RKO (cell line): Measurements from ENCODE around the gene TAC3.
A peak's percentile ranks its signal among the peaks of the same experiment; 100 is the strongest.

Experiments
- DNase-seq: peaks from one replicate; pipeline ENCODE4 v3.0.0-alpha.2; 2016; ENCODE audit warnings: low spot score

Gene TAC3

DNA sequence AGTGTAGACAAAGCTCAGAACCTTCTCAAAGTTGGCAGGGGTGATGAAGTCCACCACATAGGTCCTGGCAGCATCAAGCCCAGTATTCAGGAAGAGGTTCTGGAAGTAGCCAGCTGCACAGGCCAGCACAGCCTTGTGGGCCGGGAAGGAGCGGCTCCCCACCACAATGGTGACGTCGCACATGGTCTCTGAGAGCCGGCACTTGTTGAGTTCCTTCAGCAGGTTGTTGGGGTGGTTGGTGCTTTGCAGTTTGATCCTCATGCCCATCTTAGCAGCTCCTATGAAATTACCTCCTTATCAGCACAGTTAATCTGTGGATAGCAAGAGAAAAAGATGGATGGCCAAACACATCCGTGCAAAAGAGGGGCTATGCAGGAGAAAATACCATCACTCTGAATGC is 11.7 kb downstream of the TAC3 start:
- no peak for DNase-seq

- DNase-seq, result no peak
Measured at GRCh38 chr12:57003395-57003794, 12.9 kb downstream of the TAC3 start.

DNA sequence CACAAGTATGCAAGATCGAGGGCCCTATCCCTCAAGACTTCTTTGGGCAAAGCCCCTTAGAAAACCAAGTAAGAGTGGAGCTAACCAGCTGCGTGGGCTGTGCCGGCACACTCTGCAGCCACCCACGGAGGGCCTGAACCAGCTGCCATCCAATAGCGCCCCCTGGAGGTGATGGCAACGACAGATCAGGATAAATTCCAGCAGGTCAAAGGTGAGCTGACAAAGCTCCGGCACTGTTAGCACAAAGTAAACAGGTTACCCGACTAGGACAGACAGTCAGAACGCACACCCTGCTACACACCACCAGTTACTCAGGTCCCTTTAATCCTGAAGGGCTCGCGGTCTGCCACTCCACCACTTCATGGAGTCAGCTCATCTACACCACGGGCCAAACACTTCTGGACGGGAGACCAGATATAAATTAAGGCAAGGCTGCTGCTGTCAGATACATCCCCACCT is 14.9 kb downstream of the TAC3 start:
- no peak for DNase-seq

- DNase-seq, result peak; percentile 21
Measured at GRCh38 chr12:57000393-57000792, 15.9 kb downstream of the TAC3 start.

DNA sequence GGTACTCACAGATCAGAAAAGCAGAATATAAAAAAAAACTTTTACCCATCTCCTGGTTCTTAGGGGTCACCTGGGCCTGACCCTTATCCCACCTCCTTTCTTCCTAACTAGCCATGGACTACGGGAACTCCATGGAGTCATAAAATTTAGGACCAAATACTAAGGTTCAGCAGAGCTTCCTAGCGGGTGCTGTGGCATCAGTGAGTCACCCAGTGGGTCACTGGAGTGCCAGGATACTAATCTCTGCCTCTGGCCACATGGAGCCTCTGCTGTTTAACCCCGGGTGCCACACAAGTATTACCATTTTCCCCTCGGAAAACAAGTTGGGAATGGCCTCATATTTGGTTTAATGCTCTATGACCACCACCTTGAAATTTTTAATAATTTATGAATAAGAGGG is 16.9 kb downstream of the TAC3 start:
- DNase-seq, result no peak

DNA sequence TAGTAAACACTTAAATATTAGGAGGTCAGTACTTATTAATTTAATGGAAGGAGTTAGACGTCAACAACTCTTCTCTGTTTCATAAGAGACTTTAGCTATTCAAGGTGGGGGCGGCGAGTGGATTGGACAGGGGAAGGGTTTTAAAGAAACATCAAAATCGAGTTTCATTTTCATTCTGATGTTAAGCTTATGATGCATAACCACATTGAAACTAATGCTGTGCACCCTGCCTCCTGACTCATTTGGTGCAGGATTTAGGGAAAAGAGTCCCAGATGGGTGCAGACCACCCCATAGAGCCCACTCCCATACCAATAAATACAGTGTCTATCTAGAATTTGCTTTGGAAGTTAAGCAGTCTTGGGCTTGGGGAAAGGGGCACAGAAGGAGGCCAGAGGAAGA is 17.3 kb downstream of the TAC3 start:
- no peak for DNase-seq

DNA sequence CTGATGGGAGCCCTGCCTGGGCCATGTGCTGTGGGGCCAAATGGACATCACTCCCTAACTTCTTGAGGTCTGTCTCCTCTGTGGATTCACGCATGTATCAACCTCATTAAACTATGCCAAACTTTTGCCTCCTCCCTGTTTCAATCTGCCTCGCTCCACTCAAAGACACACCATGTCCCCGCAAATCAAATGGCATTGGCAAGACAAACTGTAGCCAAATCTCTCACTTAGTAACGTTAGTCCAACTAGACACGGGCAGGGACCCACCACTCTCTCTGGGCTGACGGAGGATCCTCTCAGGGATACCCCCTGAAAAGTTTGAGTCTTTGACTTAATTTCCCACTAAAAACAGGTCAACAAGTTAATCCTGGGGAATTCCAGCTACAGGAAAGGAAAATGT is 18.0 kb downstream of the TAC3 start:
- no peak for DNase-seq

DNA sequence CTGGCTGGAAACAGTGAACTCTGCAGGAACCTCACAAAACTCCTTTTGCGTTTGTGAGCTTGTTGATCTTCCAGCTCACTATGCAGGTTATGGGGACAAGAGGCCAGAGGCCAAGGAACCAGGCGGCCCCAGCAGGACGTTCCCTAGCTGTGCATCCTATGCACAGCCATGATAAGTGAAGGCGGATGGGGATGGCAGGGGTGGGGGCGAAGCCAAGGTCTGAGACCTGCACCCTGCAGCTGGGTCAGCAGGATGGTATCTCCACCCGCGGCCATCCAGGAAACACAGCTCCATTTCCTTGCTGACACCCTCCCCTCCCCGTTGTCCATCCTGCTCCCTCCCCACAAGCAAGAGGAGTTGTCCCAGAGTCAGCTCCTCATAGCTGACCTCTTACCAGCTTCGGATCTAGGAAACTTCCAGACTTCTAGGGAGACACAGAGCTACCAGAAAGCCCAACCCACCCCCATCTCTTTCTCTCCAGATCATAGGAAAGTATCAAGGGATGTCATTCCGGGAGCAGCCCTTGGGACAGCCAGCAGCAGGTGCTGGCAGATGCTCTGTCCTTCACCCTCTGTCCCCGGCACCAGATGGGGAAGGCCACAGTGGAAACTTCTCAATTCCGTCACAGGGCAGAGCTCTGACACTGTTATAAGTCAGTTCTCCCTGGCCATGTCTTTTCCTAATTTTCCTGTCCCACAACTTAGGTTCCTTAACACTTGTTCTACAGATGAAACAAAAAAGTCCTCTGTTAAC is 19.4 kb downstream of the TAC3 start:
- no peak for DNase-seq

DNA sequence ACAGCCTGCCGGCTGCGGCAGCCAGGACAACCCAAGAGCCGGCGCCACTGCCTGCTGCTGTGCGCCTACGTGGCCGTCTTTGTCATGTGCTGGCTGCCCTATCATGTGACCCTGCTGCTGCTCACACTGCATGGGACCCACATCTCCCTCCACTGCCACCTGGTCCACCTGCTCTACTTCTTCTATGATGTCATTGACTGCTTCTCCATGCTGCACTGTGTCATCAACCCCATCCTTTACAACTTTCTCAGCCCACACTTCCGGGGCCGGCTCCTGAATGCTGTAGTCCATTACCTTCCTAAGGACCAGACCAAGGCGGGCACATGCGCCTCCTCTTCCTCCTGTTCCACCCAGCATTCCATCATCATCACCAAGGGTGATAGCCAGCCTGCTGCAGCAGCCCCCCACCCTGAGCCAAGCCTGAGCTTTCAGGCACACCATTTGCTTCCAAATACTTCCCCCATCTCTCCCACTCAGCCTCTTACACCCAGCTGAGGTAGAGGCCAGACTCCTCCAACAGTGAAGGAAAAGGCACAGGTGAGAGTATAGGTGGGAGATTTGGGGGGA is 20.3 kb downstream of the TAC3 start:
- DNase-seq, result no peak

GRCh38 chr12:56995201-56995929 is 21.0 kb downstream of the TAC3 start:
- DNase-seq, result no peak

- DNase-seq, result no peak
Measured at GRCh38 chr12:56994231-56994746, 22.0 kb downstream of the TAC3 start.

GRCh38 chr12:56993346-56993745 is 23.0 kb downstream of the TAC3 start:
- no peak for DNase-seq

GRCh38 chr12:56991319-56992246 is 24.7 kb downstream of the TAC3 start:
- no peak for DNase-seq

DNA sequence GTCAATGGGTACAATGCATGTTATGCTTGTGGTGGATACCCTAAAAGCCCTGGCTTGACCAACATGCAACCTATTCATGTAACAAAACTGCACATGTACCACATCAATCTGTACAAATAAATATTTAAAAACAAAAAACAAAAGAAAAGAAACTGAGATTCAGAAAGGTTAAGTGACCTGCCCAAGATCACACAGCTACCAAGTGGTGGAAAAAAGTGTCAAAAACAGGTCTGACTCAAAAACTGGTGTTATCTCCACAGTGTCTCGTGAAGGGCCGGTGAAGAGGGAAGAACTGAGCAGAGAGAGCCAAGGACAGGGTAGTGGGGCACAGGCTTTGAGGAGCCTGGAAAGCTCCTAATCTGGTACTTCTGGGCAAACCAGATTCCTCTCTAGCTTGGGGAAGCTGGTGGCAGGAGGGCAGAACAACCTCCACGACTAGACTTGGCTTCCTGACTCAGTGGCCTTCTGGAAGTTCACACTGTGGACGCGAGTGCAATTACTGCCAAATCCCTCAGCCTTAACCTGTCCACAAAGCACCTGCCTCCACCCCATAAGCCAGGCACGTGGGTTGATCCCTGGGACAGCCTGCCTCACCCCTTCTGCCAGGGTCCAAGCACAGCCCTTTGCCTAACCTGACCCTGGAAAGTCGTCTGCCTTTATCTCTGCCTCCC is 25.5 kb downstream of the TAC3 start:
- DNase-seq, result no peak

DNA sequence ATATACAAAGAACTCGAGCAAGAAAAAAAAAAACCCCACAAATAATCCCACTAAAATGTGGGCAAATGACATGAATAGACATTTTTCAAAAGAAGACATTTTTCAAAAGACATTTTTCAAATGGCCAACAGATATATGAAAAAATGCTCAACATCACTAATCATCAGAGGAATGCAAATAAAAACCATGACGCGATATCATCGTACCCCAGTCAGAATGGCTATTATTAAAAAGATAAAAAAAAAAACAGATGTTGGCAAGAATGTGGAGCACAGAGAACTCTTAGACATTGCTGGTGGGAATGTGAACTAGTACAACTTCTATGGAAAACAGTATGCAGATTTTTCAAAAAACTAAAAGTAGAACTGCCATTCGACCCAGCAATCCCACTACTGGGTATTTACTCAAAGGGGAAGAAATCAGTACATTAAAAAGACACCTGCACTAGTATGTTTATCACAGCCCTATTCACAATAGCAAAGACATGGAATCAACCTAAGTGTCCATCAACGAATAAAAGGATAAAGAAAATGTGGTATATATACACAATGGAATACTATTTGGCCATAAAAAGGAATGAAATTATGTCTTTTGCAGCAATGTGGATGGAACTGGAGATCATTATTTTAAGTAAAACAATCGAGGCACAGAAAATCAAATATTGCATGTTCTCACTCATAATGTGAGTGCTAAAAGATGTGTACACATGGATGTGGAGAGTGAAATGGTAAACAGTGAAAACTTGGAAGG is 26.3 kb downstream of the TAC3 start:
- no peak for DNase-seq

- DNase-seq, result no peak
Measured at GRCh38 chr12:56988207-56988739, 28.1 kb downstream of the TAC3 start.

DNA sequence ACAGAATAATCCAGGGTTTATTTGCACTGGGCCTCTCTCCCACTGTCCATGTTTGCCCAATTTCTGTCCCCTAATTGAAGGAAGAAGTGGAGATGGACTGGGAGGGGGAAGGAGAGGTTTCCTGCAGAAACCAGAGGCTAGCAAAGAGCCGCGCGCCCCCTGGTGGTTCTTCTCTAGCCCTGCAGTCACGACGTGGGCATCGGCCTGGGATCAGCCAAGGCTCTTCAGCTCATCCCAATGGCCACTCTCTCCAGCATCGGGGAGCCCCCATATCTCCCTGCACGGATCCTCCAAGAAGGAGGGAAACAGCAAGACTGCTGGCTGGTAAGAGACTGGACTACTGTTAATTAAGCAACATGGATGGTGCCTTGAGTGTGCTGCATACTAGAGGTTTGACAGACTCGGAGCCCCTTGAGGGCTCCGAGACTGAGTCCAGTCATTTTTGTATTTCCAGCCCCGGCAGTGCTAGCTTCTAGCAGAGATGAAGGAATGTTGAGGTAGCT is 28.7 kb downstream of the TAC3 start:
- DNase-seq, result peak; percentile 81

DNA sequence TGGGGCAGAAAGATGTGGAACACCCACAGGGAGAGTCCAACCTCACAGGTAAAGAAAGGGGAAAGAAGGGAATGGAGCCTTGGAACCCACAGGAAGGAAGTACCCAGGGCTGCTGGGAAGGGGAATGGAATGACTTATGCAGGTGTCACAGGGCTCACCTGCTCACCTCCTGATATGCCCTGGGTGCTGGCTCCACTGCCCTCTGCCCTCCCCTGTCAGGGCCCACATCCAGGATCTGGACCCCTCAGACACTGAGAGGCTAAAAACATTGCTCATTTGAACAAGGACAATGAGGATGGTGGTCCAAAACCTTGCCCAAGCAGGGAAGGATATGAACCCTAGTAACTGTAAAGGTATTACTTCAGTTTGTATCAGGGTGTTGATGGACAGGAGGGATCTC is 29.3 kb downstream of the TAC3 start:
- DNase-seq, result no peak

DNA sequence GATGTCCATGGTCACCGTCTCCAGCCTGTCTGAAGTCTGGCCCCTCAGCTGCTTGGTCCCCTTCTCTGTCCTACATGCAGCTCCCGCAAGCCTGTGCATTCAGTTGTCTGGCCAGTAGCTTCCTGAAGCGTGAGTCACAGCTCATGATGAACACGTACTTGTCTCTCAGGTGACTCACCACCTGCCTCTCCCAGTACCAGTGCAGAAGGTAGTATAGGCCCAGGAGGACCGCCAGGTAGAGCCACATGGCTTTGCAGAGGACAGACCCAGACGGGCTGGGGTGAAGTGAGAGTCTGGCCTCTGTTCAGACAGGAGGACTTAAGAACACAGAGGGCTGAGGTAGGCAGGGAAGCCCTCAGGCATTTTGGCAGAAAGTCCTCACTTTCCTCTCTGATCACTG is 30.6 kb downstream of the TAC3 start:
- peak; percentile 48 for DNase-seq

DNA sequence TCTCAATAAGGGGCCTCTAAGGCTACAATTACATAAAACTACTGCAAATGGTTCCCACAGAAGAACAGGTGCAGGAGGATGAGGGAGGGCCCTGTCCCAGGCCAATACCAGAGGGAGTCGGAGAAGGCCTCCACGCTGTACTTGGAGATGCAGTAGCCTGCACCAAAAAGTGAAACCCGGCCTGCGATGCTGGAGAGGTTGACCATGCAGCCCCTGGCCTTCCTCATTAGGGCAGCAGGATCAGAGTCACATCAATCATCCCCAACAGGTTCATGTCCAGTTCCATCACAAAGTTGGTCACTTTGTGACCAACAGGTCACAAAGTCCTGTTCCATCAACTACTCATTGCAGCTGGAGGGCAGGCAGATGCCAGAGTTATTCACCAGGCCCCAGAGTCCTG is 32.9 kb downstream of the TAC3 start:
- no peak for DNase-seq
